ENCODE measurements around the gene PEX11A.
"Not testable (repeated sequence)": the region's sequence is repeated elsewhere in the genome, so short reads cannot be mapped to it uniquely, and the experiment has no call there.

The PEX11A gene, protein sequence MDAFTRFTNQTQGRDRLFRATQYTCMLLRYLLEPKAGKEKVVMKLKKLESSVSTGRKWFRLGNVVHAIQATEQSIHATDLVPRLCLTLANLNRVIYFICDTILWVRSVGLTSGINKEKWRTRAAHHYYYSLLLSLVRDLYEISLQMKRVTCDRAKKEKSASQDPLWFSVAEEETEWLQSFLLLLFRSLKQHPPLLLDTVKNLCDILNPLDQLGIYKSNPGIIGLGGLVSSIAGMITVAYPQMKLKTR

DNA sequence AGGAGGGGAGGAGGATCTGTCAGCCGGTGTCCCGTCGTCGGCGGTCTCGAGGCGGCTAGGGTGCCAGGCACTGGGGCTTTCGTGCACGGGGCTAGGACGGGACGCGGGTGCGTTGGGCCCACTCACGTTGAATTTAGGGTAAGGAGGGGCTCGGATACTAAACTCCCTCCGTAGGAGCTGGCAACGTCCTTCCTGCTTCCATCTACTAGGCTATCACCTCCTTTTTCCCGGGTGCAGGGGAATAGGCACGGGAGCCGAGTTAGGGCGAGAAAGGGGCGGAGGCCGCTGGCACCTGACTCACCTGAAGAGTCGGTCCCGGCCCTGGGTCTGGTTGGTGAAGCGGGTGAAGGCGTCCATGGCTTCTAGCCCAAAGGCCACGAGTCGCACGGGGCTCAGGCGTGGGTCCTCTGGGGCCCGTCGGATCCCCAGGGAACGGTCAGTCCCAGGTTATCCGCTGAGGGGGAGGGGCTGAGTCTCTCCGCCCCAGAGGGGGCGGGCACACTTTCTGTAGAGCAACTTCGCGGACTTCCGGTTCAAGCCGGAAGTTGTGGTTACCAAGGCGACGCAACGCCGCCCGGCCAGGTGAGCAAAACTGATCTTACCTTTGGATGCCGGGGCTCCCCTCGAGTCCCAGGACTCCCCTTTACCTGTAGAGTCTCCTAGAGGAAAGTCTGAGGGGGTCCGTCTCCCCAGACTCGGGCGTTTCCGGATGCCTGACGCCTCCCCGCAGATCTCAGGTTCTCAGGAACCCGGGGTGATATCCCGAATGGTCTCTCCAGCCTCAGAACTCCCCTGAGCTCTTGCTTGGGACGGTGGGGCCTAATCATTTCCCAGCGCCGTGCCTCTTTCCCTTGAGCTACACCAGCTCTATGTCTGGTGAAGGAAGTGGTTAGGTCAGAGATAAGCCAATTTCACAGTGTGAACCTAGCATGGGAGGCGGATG is at the start of gene PEX11A, which contains the start of gene WDR93:
PEX11A (minus strand) TSS at position 479 of the 943 bp plus-strand sequence; CDS start at position 357, 122 bp downstream.
WDR93 (plus strand) TSS at position 536 of the 943 bp plus-strand sequence. CDS start 10,936 bp downstream, outside the sequence.
- no peak for DNase-seq

DNA sequence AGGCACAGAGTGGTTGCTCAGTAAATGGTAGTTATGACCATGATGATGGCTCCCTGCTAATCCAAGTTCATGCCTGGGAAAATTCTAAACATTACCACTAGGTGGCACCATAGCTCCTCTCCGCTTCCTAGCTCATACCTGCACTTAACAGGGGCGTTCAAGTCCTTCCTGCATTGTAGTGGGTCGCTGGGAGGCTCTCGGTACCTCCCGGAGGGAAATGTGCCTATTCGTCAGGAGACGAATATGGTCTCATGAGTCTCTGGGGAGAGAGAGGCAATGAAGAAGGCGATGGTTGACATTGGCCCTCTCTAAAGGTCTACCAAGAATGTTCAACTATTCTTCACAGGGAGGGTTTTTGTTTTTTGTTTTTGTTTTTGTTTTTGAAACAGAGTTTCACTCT is 49.6 kb upstream of the PEX11A start:
- DNase-seq: peak in 1 of 2 experiments; percentile 50

DNA sequence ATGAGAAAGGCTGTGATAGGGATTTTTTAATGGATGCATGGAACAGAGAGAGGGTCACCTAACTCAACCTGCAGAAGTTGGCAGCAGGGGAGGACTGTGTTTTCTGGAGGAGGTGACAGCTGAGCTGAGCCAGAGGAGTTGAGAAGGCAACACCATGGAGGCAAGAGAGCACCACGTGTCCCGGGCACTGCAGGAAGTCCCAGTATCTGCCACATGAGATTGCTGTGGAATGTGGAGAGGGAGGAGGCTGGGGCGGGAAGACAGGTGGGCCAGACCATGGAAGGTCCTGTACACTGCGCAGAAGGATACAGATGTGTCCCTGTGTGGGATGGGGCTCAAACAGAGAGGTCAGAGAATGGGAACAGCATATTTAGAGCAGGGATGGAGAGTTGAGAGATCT is 45.2 kb upstream of the PEX11A start:
- DNase-seq: no peak

DNA sequence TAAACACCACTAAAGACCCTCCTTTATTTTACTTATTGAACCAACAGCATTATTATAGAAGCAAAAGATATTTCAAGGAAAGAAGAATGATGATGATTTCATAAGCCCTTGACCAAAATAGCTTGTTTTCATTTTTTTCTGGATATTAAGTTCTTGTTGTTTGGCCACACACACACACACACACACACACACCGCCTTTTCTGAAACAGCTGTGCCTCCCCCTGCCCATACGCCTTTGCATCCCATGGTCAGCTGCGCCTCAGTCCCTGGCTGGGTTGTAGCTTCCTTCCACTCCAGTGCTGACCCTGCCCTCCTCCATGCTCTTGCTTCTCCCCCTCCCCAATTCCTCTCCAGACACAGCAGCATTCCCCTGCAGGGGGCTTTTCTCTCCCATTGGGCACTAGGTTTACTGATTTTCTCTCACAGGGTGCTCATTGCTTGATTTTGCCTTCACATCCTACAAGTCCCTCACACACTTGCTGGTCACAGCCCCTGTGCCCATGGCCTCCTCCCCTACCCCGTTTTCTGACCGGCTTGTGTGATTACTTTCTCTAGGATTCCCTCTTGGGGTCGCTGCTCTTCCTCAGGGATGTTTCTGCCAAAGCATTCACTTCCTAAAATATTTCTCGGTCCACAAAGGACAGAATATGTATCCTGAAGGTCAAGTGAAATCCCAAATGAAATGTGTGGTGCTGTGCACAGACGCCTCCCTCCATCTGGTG is 42.1 kb upstream of the PEX11A start:
- no peak for DNase-seq

DNA sequence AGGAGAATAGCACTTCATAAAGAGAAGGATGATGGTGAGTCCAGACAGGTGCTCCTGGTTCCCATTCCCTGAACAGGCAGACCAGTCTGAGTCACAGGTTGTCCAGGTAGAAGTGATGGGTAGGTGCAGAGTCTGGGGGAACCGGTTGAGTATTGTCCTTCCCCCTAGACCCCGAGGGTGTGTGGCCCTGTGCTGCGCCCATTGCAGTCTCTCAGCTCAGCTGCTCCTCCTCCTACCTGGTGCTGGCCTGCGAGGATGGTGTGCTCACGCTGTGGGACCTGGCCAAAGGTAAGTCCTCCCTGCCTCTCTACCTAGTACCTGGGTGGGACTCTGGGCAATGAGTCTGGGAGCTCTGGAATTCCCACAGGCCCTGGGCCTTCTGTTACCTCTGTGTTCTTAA is 40.7 kb upstream of the PEX11A start:
- DNase-seq: no peak

DNA sequence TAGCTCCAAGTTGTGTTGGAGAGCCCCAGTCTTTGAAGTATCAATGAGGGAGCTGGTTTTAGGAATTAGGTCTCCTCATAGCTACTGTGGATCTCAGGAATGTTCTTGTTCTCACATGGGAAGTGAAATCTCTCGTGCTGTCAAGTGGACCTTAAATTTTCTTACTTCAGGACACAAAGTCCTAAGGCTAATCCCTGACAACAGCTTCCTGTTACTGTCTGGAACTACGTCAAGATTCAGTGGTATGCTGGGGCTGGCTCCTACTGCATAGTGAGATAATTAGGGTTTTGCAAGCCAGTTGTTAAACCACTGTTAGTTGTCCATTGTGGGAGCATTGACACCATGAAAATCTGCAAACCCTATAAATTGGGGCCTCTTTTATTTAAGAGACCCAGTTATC is 37.7 kb upstream of the PEX11A start:
- no peak for DNase-seq

DNA sequence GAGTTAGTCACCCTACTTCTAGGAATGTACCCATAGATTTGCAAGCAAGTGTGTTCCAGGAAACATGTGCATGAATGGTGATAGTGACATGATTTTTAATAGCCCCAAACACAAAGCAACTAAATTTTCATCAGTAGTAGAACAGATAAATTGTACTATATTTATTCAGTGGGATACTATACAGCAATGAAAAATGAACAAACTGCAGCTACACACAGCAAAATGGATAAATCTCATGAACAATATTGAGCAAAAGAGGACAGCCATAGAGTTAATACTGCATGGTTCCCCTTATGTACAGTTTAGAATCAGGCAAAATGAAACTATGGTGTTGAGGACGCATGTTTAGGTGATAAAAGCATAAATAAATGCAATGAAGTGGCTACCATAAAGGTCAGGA is 34.5 kb upstream of the PEX11A start:
- no peak for DNase-seq

DNA sequence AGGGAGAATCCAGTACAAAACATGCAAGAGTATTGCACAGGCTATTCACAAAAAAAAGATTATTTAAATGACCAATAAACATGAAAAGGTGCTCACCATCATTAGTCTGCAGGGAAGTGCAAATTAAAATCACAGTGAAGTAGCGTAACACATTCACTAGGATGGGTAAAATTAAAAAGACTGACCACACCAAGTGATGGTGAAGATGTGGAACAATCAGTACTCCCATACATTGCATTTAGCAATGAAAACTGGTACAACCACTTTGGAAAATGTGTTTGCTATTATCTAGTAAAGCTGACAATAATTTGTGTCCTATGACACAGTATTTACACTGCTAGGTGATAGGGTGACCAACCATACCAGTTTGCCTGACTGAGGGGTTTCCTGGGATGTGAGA is 34.1 kb upstream of the PEX11A start:
- DNase-seq: no peak

DNA sequence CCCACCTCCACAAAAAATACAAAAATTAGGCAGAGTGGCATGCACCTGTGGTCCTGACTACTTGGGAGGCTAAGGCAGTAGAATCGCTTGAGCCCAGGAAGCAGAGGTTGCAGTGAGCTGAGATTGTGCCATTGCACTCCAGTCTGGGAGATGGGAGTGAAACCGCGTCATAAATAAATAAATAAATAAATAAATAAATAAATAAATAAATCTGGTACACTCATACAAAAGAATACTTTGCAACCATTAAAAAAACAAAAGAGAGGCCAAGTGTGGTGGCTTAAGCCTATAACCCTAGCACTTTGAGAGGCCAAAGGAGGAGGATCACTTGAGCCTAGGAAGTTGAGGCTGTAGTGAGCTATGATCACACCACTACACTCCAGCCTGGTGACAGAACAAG is 32.5 kb upstream of the PEX11A start:
- DNase-seq: no peak

DNA sequence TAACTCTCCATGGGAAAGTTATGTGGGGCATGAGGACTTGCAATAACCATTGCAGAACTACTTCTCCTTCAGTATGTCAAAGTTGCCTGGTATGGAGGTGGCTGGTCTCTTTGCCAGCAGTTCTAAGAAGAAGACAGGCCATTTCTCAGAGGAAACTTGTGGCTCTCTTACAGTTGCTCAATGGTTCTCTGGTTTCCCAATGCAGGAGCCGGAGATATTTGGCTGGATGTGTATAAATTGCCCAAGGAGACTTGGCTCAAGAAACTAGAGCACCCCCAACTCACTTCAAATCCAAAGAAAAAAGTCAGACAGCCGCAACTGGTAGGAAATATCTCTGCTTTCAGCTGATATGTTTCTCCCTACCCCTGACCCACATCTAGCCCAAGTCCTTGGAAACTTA is 24.2 kb upstream of the PEX11A start:
- no peak for DNase-seq

DNA sequence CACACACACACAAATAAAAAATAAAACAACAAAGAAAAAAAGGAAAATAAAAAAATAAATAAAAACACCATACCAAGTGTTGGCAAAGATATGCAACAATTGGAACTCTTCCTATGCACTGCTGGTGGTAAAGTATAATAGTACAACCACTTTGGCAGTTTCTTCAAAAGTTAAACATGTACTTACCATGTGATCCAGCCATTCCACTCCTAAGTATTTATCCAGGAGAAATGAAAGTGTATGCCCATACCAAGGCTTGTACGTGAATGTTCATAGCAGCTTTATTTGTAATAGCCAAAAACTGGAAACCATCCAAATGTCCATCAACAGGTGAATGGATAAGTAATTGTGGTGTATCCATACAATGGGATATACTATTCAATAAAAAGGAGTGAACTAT is 17.0 kb upstream of the PEX11A start:
- DNase-seq: no peak

DNA sequence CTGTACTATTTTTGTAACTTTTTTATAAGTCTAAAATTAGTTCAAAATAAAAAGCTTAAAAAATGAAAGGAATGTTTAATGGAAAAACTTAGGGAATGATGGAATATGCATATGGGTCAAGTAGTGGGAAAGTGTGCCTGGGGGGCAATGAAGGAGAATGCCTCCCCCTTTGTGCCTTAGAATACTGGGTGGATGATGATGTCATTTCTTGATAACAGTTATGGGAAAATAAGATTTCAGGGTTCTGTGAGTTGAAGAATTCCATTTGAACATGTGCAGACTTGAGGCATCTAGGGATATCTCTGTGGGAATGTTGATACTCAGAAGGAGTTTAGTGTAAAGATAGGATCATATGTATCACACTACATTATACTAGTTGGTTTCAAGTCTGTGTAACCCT is 13.9 kb upstream of the PEX11A start:
- no peak for DNase-seq

DNA sequence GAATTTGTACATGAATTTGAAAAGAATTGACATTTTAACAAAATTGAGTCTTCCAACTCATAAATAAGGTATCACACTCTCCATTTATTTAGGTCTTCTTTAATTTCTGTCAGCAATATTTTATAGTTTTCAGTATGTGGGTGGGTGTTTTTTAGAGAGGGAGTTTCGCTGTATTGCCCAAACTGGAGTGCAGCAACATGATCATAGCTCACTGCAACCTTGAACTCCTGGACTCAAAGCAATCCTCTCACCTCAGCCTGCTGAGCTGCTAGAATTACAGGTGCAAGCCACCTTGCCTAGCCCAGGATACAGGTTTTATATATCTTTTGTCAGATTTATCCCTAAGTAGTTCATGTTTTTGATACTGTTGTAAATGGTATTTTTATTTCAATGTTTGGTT is 4.6 kb upstream of the PEX11A start:
- no peak for DNase-seq

DNA sequence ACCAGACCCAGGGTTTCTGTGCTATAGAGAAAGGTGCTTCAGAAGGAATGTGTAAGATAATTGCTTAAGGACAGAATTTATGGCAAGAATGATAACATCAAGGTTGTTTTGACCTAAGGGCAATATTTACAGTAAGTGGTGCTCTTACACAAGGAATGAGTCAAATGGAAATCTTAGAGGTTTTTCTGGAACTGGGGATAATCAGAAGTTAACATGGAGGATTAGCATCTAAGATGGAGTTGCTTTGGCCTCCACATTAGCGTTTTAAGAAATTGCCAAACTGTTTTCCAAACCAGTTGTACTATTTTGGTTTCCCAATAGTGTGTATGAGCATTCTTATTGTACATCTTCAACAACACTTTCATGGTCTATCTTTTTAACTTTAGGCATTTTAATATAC is 3.1 kb upstream of the PEX11A start:
- no peak for DNase-seq

DNA sequence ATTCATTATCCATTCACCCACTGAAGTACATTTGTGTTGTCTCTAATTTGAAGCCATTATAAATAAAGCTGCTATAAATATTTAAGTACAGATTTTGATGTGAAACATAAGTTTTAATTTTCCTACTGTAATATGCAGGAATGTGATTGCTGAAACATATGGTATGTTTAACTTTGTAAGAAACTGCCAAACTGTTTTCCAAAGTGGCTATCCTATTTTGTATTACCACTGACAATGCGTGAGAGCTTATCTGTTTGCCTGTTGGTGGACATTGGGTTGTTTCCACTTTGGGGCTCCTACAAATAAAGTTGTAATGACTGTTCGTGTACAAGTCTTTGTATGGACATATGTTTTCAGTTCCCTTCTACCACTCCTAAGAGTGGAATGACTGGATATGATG is 2.5 kb upstream of the PEX11A start:
- no peak for DNase-seq

DNA sequence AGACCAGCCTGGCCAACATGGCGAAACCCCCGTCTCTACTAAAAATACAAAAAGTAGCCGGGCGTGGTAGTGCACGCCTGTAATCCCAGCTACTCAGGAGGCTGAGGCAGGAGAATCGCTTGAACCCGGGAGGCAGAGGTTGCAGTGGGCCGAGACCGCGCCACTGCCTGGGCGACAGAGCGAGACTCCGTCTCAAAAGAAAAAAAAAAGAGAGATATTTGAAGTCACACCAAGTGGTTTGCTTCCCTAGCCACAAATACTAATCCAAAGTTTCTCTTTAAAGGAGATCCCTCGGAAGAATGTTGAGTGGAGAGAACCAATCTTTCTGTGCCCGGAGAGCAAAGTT is 651 bp downstream of the PEX11A start:
- DNase-seq: not testable (repeated sequence)

DNA sequence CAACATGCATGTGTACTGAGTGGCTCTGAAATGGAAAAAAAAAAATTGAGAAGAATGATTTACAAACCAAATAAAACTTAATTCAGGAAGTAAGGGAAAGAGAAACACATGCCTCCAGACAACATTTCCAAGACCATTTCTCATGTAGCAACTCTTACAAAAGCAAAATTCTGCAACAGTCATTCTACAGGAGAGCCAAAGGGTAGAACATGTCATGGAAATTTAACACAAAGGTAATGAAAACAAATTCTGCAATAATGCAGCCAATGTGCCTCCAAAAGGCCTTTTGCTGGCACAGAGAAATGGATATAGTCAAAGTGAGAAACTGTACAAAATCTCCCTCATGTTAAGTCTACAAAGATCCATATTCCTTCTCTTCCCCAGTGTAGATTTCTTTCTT is 4.0 kb downstream of the PEX11A start:
- no peak for DNase-seq

DNA sequence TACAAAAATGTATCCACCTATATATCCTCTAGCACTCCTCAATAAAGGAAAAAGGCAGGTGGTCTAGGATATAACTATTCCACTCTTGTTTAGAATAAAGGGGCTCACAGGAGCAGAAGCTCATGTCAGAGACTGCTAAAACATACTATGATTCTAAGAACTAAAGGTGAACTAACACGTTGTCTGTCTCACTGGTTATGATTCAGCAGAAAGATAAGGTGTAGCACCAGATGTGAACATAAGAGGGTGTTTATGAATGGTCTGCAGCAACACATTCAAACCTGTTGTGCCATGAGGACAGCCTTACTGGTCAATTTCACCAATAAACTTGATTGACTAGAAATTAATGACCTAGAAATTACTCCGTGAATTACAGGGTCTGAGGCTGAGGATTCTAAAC is 4.6 kb downstream of the PEX11A start:
- no peak for DNase-seq

DNA sequence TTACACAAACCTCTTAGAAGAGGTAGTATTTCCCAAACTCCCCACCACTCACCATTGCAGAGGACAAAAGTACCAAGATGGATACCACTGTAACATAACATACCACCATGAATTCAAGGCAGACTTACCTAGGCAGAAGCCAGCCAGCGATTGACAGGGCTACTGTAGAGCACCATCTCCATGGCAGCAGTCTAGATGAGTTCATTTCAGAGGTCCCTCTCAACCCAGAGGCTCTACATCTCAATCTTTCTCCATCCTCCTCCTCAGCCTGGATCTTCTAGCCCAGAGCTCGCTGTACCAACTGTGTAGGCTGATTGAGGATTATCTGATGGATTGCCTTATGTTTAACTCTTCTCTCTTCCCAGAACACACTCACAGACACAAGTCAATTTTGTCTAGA is 9.4 kb downstream of the PEX11A start:
- no peak for DNase-seq

DNA sequence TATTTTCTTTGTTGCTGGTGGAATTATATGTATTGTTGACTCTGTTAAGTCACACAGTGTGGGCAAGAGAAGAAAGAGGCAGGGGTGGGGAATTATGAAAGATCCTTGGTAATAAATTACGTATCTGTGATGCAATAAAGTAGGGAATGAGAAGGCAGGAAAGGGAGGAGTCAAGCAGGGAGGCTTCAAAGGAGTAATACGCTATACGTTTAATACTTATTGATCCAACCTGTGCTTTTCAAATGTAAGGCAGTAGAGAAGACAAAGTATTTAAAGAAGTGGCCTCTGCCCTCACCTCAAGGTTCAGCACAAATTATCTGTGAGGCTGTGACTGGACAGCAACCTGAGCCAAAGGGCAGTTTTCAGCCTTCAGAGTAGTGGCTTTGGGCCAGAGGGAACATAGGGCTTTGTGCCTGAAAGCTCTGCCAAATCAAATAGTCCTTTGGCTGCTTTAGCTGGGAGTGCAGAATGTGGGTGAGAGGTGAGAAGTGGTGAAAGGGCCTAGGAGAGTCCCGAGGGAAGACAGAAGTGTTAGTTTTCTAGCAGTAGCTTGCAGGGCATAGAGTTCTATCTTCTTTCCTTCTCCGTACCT is 10.2 kb downstream of the PEX11A start:
- DNase-seq: no peak

DNA sequence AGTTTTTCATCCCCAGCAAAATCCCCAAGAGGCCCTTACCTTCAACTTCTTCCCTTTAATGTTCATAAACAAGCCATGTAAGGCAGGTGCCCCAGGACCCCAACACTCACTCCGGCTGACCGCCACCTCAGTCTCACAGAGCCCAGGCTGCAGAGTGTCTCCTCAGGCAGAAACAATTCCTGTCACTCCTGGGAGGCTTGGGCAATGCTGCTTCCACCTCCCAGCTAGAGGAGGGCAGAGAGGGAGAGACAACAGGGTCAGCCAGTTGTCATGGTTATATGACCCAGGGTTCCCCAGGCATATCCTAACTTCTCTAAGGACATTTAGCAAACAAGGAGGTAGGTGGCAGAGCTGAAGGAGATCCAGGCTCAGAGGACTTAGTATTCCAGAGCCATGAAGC is 11.3 kb downstream of the PEX11A start, which contains the start of gene PLIN1:
PLIN1 (minus strand) TSS at position 156 of the 400 bp plus-strand sequence. CDS start 1,878 bp downstream, outside the sequence.
- no peak for DNase-seq

DNA sequence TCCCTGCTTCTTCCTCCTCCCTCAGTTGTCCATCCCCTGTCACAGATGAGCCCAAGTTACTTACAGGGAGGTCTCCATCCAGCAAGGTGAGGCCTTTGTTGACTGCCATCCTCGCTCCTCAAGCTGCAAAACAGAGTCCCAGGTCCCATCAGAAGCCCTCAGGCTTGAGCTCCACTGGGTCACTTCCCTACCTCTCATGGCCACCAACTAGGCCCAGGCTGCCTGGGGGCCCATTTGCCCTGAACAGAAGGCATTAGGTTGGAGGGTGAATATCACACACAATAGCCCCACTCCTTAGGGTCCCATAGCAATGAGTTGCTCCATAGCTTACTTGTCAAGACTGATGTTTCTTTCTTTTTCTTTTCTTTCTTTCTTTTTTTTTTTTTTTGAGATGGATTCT is 13.2 kb downstream of the PEX11A start:
- no peak for DNase-seq

DNA sequence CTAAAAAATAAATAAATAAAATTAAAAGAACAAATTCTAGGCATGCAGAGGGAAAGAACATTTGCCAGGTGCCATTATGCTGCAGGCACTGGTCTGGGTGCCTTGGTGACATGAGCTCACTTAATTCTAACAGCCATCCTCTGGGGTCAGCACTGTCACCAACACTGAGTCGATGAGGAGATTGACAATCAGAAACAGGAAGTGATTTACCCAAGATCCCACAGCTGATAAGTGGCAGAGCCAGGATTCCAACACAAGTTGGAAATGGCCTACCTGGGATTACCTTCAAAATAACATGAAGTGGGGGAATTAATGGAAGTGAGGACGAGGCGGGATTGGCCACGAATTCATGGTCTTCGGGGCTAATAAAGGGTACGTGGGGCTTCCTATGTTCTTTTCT is 14.9 kb downstream of the PEX11A start:
- DNase-seq: no peak

All from cerebellar nuclear complex (tissue), 1 donor.